ENCODE results near the gene ACBD4. TPM values are rescaled to one million over a fixed set of nuclear protein-coding genes. Genes with fewer than 3 reads are reported as not detected.

ACBD4 gene
- total and polyA plus RNA-seq, 2 of the 13 experiments (the other 11 are each of a cell fraction or from before 2014, with no cell fraction given) = 16.1 to 26.9 TPM

- TF ChIP-seq SKIL (CRISPR knock-in tag; IDR thresholded peaks at IDR 0.05; ENCODE audit: borderline replicate concordance) = no peak
- TF ChIP-seq MZF1 (CRISPR knock-in tag; IDR thresholded peaks at IDR 0.05; ENCODE audit: borderline replicate concordance) = no peak
- TF ChIP-seq RCOR2 (CRISPR knock-in tag; IDR thresholded peaks at IDR 0.05) = no peak
- TF ChIP-seq HINFP (CRISPR knock-in tag; IDR thresholded peaks at IDR 0.05; ENCODE audit: low read depth) = no peak
- no peak for TF ChIP-seq POLR2G (IDR thresholded peaks at IDR 0.05; ENCODE audit: low read depth, low read length)
- no peak for TF ChIP-seq GMEB2 (CRISPR knock-in tag; IDR thresholded peaks at IDR 0.05; ENCODE audit: low read depth)
- TF ChIP-seq RAD21 (CRISPR knock-in tag; IDR thresholded peaks at IDR 0.05) = no peak
- no peak for TF ChIP-seq REXO4 (CRISPR knock-in tag; IDR thresholded peaks at IDR 0.05; ENCODE audit: borderline replicate concordance)
Observed at GRCh38 chr17:45117848-45118646, 17.4 kb upstream of the ACBD4 start (continued).
